ENCODE measurements around the gene TPRG1L. TPM values are rescaled to one million over a fixed set of nuclear protein-coding genes. Genes with fewer than 3 reads are reported as not detected.

Gene TPRG1L
- total RNA-seq, 4 donors from 2014 or later = 33.9 to 45.1 (median 40.0) TPM

DNA sequence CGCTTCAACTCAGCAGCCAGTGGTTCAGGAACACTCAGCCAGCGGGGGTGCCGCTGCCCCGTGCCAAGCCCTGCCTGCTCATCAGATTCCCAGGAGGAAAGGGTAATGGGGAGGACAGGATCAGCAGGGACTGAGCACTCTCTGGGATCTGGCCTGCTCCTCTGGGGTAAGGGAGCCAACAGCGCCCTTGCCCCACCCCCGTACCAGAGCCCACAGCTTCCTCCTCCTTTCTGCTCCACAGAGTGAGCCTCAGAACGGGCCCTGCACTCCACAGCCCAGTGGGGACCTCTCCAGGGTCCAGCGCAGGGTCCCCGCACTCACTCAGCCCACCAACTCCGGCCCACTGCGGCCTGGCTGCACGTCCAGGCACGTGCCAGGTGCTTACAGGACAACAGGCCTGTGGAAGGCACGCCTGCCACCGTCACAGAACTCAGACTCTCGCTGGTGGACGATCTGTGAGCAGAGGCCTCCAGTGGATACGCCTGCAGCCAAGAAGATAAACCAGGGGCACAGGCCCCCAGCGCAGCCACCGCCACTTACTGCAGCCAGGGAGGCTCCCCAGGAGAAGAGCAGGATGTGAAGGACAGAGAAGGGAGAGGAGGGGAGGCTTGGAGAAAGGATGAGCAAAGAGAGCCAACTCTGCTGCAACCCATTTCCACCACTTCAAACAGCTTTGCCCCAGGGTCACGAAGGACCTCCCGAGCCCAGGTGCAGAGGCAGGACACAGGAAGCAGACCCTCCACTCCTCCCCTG is 15.6 kb upstream of the TPRG1L start:
- WGBS, 2 donors = 71 to 80% methylated on average over 18 to 21 of the region's 22 CpGs
- no peak for DNase-seq
- H3K9me3 ChIP-seq = no peaks in the 10 kb centered on the region
- H3K27ac ChIP-seq = no peak overlapping the region
- peaks cover 10 to 19% of the 10 kb centered on the region in 2 donors for H3K4me1 ChIP-seq
- H3K36me3 ChIP-seq = no peaks in the 10 kb centered on the region
- TF ChIP-seq, protein P1, sequence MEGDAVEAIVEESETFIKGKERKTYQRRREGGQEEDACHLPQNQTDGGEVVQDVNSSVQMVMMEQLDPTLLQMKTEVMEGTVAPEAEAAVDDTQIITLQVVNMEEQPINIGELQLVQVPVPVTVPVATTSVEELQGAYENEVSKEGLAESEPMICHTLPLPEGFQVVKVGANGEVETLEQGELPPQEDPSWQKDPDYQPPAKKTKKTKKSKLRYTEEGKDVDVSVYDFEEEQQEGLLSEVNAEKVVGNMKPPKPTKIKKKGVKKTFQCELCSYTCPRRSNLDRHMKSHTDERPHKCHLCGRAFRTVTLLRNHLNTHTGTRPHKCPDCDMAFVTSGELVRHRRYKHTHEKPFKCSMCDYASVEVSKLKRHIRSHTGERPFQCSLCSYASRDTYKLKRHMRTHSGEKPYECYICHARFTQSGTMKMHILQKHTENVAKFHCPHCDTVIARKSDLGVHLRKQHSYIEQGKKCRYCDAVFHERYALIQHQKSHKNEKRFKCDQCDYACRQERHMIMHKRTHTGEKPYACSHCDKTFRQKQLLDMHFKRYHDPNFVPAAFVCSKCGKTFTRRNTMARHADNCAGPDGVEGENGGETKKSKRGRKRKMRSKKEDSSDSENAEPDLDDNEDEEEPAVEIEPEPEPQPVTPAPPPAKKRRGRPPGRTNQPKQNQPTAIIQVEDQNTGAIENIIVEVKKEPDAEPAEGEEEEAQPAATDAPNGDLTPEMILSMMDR (IDR thresholded peaks at IDR 0.05) = no peak
- TF ChIP-seq POLR2A (IDR thresholded peaks at IDR 0.05) = no peak
- no peaks in the 10 kb centered on the region for H3K27me3 ChIP-seq
- H3K4me3 ChIP-seq (replicated peaks in 1 of 3) = no peak overlapping the region
- intact Hi-C loops (cut with DNase I) = no loop called here

DNA sequence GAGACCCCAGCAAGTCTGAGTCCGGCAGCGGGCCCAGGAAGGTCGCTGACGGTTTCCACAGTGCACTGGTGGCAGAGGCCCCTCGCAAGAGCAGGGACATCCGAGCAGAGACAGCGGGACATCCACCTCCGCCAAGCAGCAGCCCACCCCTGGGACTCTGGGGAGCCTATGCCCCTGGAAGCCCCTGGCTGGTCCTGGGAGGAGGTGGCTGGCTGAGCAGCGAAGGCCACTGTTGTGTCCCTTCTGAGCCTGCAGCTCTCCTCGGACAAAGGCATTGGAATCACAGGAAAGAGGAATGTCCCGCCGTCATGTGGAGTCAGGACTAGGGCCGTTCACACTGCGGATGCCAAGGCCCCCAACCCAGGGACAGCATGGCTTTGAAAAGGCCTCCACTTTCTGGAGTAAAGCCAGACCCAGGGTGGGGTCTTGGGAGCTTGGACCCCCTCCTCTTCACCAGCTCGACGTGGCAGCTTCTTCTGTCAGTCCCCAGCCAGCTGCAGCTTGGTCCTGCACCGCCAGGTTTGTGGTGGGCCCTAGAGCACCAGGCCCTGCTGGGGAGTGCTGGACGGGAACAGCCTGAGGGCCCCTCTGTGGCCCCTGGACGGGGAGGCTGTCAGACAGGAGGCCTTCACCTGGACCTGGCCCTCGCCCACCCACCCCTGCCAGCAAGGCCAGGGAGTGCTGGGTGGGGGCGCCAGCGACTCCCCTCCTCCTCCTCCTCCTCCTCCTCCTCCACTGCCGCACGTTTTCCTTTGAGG is 14.9 kb upstream of the TPRG1L start:
- no peak overlapping the region for H3K4me3 ChIP-seq (replicated peaks in 1 of 3)

DNA sequence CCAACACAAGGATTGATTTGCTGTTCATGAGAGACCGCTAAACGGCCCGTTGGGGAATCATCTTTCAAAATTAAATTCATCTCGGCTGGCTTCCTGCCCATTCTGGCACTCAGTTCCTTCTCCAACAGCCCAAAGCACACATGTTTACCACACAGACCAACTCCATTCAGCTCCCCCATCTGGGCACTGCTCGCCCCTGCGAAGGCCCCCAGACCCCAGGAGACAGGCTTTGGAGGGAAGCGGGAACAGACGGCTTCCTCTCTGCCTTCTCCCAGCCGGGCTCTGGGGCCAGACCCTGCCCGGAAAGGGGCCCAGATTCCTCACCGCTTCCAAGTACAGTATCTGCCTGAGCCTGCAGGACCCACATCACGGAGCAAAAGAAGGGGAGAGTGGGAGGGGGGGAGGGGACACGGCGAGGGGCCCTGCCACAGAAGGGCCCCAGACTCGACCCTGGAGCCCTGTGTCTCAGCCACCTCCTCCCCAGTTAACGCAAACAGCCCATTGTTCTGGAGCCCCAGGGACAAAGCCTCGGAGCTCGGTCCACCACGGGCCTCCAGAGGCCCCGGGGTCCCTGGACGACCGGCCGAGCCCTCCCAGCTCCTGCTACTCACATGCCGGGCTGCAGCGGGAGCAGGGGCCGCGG is 14.2 kb upstream of the TPRG1L start:
- no peak for DNase-seq
- H3K4me3 ChIP-seq (replicated peaks in 1 of 3) = peak overlapping the region in 1 of 3 donors; percentile 18
- TF ChIP-seq, protein P1 (IDR thresholded peaks at IDR 0.05) = no peak
- no peak for TF ChIP-seq POLR2A (IDR thresholded peaks at IDR 0.05)
- no peaks in the 10 kb centered on the region for H3K9me3 ChIP-seq
- H3K4me1 ChIP-seq = peaks cover 10 to 19% of the 10 kb centered on the region in 2 donors
- intact Hi-C loops (cut with DNase I) = no loop called here
- H3K36me3 ChIP-seq = no peaks in the 10 kb centered on the region
- no peak overlapping the region for H3K27ac ChIP-seq
- 13 to 22% methylated on average over 13 to 20 of the region's 27 CpGs for WGBS, 2 donors
- no peaks in the 10 kb centered on the region for H3K27me3 ChIP-seq

More for the DNA sequence above, 14.9 kb upstream of the TPRG1L start:
- no peaks in the 10 kb centered on the region for H3K36me3 ChIP-seq
- intact Hi-C loops (cut with DNase I) = no loop called here
- no peaks in the 10 kb centered on the region for H3K27me3 ChIP-seq
- H3K27ac ChIP-seq = no peak overlapping the region
- no peak for TF ChIP-seq POLR2A (IDR thresholded peaks at IDR 0.05)
- TF ChIP-seq, protein P1 (IDR thresholded peaks at IDR 0.05) = no peak
- DNase-seq = no peak
- peaks cover 10 to 19% of the 10 kb centered on the region in 2 donors for H3K4me1 ChIP-seq
- WGBS, 2 donors = 50 to 80% methylated on average over 13 to 19 of the region's 24 CpGs
- H3K9me3 ChIP-seq = no peaks in the 10 kb centered on the region

DNA sequence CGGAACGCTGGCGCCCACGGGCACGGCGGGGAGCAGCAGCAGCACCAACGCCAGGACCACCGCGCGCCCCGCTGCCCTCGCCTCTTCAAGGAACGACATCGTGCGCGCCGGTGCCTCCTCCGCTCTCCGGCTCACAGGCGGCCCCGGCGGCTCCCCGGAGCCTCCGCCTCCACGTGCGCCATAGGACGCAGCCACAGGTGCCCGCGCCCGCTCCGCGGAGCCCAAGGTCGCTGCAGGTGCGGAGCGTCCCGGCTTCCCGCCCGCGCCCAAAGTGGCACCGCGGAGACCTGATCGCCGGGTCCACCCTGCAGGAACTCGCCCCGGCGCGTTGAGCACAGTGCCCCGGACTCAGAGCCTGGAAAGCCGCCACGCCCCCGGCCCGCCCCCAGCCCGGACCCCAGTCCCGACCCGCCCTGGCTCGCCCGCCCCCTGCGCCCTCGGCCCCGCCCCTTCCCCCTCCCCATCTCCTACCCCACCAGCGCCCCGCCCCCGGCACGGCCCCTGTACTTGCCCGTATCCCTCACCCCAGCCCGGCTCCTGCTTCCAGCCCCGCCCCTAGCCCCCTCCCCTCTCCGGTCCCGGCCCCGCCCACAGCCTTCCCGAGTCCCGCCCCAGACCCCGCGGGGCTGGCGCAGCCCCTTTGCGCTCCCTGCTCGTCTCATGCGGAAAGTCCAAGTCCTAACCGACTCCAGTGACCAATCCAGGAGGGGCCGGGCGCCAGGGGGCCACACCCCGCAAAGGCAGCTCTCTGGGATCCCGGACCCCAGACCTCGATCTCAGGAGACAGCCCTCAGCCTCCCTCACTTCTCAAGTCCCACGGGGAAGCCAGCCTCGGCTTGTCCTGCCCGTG is 13.4 kb upstream of the TPRG1L start, which contains the start of gene MEGF6:
MEGF6 (minus strand) TSS at position 339 of the 850 bp plus-strand sequence; CDS start at position 99, 240 bp downstream.
- Histone ChIP-seq H3K27me3 (no peaks in the 10 kb centered on the region), H3K4me3 (replicated peaks in 1 of 3) (peak within 1 kb of the TSS in 1 of 3 donors; percentile 18), H3K27ac (no peak within 1 kb of the TSS), H3K9me3 (no peaks in the 10 kb centered on the region), H3K36me3 (no peaks in the 10 kb centered on the region), H3K4me1 (peaks cover 10 to 19% of the 10 kb centered on the region in 2 donors)
- TF ChIP-seq POLR2A (IDR thresholded peaks at IDR 0.05) = no peak
- TF ChIP-seq, protein P1 (IDR thresholded peaks at IDR 0.05) = no peak
- intact Hi-C loops (cut with DNase I) = no loop called here
- DNase-seq = peak; percentile 52 to 53
- 10% methylated on average over 2 of the region's 87 CpGs; no CpG with 5 or more reads in 1 of the 2 donors for WGBS, 2 donors
